H9 (cell line): ENCODE measurements around the gene LITAF. TPM values are rescaled to one million over a fixed set of nuclear protein-coding genes. Genes with fewer than 3 reads are reported as not detected.
A peak's percentile ranks its signal among the peaks of the same experiment; 100 is the strongest.
"Not testable (repeated sequence)": the region's sequence is repeated elsewhere in the genome, so short reads cannot be mapped to it uniquely, and the experiment has no call there.

Source experiments
- DNase-seq: peaks from one replicate; pipeline ENCODE4 v3.0.0-alpha.2; 2017
- H2AFZ ChIP-seq: one replicate; pipeline ENCODE4 v1.6.1; 2013; ENCODE audit warnings: mild to moderate bottlenecking, low read length, control low read depth, moderate library complexity
- H2AK5ac ChIP-seq: 2 replicates; pipeline ENCODE4 v1.6.1; 2013; ENCODE audit warnings: low read length, control low read depth, mixed read lengths; ENCODE audit not compliant: insufficient read length
- H2BK120ac ChIP-seq: one replicate; pipeline ENCODE4 v1.6.1; 2013; ENCODE audit warnings: low read depth, mild to moderate bottlenecking, low read length, control low read depth, inconsistent platforms; ENCODE audit not compliant: poor library complexity, severe bottlenecking
- H2BK12ac ChIP-seq: 2 replicates; pipeline ENCODE4 v1.6.1; 2013; ENCODE audit warnings: low read length, control low read depth, mixed read lengths, low read depth; ENCODE audit not compliant: insufficient read length
- H2BK15ac ChIP-seq: 2 replicates; pipeline ENCODE4 v1.6.1; 2013; ENCODE audit warnings: low read depth, low read length, control low read depth
- H2BK20ac ChIP-seq: one replicate; pipeline ENCODE4 v1.6.1; 2013; ENCODE audit warnings: low read depth, mild to moderate bottlenecking, low read length, control low read depth, inconsistent platforms; ENCODE audit not compliant: poor library complexity, severe bottlenecking
- H2BK5ac ChIP-seq: 2 replicates; pipeline ENCODE4 v1.6.1; 2013; ENCODE audit warnings: low read length, control low read depth, mixed read lengths; ENCODE audit not compliant: insufficient read length
- H3K14ac ChIP-seq: 2 replicates; pipeline ENCODE4 v1.6.1; 2013; ENCODE audit warnings: low read length, control low read depth; ENCODE audit not compliant: insufficient read depth
- H3K18ac ChIP-seq: 2 replicates; pipeline ENCODE4 v1.6.1; 2013; ENCODE audit warnings: low read depth, mild to moderate bottlenecking, mixed read lengths, low read length, control low read depth; ENCODE audit not compliant: insufficient read length
- H3K23ac ChIP-seq: 2 replicates; pipeline ENCODE4 v1.6.1; 2013; ENCODE audit warnings: low read length, control low read depth, mixed read lengths, low read depth; ENCODE audit not compliant: insufficient read length
- H3K23me2 ChIP-seq: 2 replicates; pipeline ENCODE4 v1.6.1; 2013; ENCODE audit warnings: low read depth, mild to moderate bottlenecking, mixed read lengths, low read length, control low read depth; ENCODE audit not compliant: insufficient read length, poor library complexity, severe bottlenecking
- H3K27ac ChIP-seq: 2 replicates; pipeline ENCODE4 v1.5.1; 2013; ENCODE audit warnings: low read length, control low read depth, mixed read lengths, low read depth; ENCODE audit not compliant: insufficient read length
- H3K27me3 ChIP-seq: 2 replicates; pipeline ENCODE4 v1.6.1; 2013; ENCODE audit warnings: low read length, control low read depth, inconsistent platforms; ENCODE audit not compliant: insufficient read depth
- H3K4ac ChIP-seq: 2 replicates; pipeline ENCODE4 v1.6.1; 2013; ENCODE audit warnings: low read depth, mild to moderate bottlenecking, control low read depth, inconsistent platforms, low read length, moderate library complexity
- H3K4me1 ChIP-seq: 2 replicates; pipeline ENCODE4 v1.6.1; 2013; ENCODE audit warnings: low read length, control low read depth, inconsistent platforms; ENCODE audit not compliant: insufficient read depth
- H3K4me2 ChIP-seq: 2 replicates; pipeline ENCODE4 v1.6.1; 2013; ENCODE audit warnings: low read length, control low read depth, mixed read lengths; ENCODE audit not compliant: insufficient read length, insufficient read depth
- H3K56ac ChIP-seq: 2 replicates; pipeline ENCODE4 v1.6.1; 2013; ENCODE audit warnings: low read depth, mild to moderate bottlenecking, mixed read lengths, low read length, control low read depth; ENCODE audit not compliant: insufficient read length
- H3K79me1 ChIP-seq: 2 replicates; pipeline ENCODE4 v1.6.1; 2013; ENCODE audit warnings: low read depth, mild to moderate bottlenecking, moderate library complexity, low read length, control low read depth, inconsistent platforms; ENCODE audit not compliant: insufficient read depth, poor library complexity, severe bottlenecking
- H3K79me2 ChIP-seq: 2 replicates; pipeline ENCODE4 v1.6.1; 2013; ENCODE audit warnings: low read length, control low read depth, inconsistent platforms; ENCODE audit not compliant: insufficient read depth
- H3K9ac ChIP-seq: 2 replicates; pipeline ENCODE4 v1.6.1; 2013; ENCODE audit warnings: low read length, control low read depth, mixed read lengths; ENCODE audit not compliant: insufficient read length; ENCODE audit errors: extremely low read depth
- H3K9me3 ChIP-seq: one replicate; pipeline ENCODE4 v1.6.1; 2013; ENCODE audit warnings: low read depth, low read length, inconsistent platforms; ENCODE audit not compliant: control insufficient read depth
- H3T11ph ChIP-seq: one replicate; pipeline ENCODE4 v1.6.1; 2013; ENCODE audit warnings: mild to moderate bottlenecking, low read length, control low read depth, inconsistent platforms
- H4K20me1 ChIP-seq: one replicate; pipeline ENCODE4 v1.6.1; 2013; ENCODE audit not compliant: control insufficient read depth, insufficient read length, insufficient read depth
- H4K5ac ChIP-seq: 2 replicates; pipeline ENCODE4 v1.6.1; 2013; ENCODE audit warnings: low read depth, mild to moderate bottlenecking, mixed read lengths, low read length, control low read depth; ENCODE audit not compliant: insufficient read length
- H4K8ac ChIP-seq: replicated peaks from 2 replicates; pipeline ENCODE4 v1.6.1; 2013; ENCODE audit warnings: low read length, control low read depth, mixed read lengths, low read depth; ENCODE audit not compliant: insufficient read length
- H4K91ac ChIP-seq: 2 replicates; pipeline ENCODE4 v1.6.1; 2013; ENCODE audit warnings: low read depth, mild to moderate bottlenecking, moderate library complexity, mixed read lengths, low read length, control low read depth; ENCODE audit not compliant: insufficient read length
- H3K27ac Mint-ChIP-seq, 3 experiments: 2 replicates in 2 of 3; 3 replicates in 1 of 3; pipeline ENCODE4 v1.8.0; 2020 to 2021; ENCODE audit warnings: mixed read lengths in 3 of 3, mild to moderate bottlenecking in 1 of 3, moderate library complexity in 1 of 3
- H3K27me3 Mint-ChIP-seq: 2 replicates; pipeline ENCODE4 v1.8.0; 2021; ENCODE audit warnings: low read depth, mild to moderate bottlenecking, moderate library complexity, mixed read lengths
- H3K36me3 Mint-ChIP-seq, 3 experiments: 2 replicates in 2 of 3; 3 replicates in 1 of 3; pipeline ENCODE4 v1.8.0; 2020 to 2021; ENCODE audit warnings: low read depth in 3 of 3, mixed read lengths in 3 of 3; ENCODE audit not compliant: insufficient read depth in 1 of 3
- H3K4me1 Mint-ChIP-seq, 2 experiments: 2 replicates each; pipeline ENCODE4 v1.8.0; 2020; ENCODE audit warnings: mixed read lengths in 2 of 2
- H3K4me3 Mint-ChIP-seq, 2 experiments: 2 replicates in 1 of 2; 3 replicates in 1 of 2; pipeline ENCODE4 v1.8.0; 2020 to 2021; ENCODE audit warnings: mild to moderate bottlenecking in 2 of 2, mixed read lengths in 2 of 2, moderate library complexity in 1 of 2
- H3K9me3 Mint-ChIP-seq, 2 experiments: 2 replicates in 1 of 2; 3 replicates in 1 of 2; pipeline ENCODE4 v1.8.0; 2020; ENCODE audit warnings: mild to moderate bottlenecking in 2 of 2, mixed read lengths in 2 of 2, moderate library complexity in 1 of 2
- WGBS: extraction: QIAGEN DNeasy Blood & Tissue Kit; methylation state at CpG from one replicate; pipeline ENCODE4 v1.1.7; 2013; ENCODE audit warnings: missing lambda C conversion rate, low lambda C conversion rate, mixed read lengths; ENCODE audit not compliant: insufficient read length; ENCODE audit errors: extremely low coverage; 5-methylcytosine and 5-hydroxymethylcytosine counted together
- total RNA-seq: library from RNA; stranded (reverse); gene quantifications from 2 replicates; pipeline ENCODE4 v1.2.1, GENCODE V29; 2021
- TF ChIP-seq, protein P1 (sequence below): fragments of 200-600 bp; sonication (generic); conservative IDR thresholded peaks from 3 replicates; pipeline ENCODE4 v1.8.0; 2021; ENCODE audit warnings: antibody characterized with exemption, mild to moderate bottlenecking

LITAF gene
- total RNA-seq, 1 experiment from 2014 or later, result 249 TPM

DNA sequence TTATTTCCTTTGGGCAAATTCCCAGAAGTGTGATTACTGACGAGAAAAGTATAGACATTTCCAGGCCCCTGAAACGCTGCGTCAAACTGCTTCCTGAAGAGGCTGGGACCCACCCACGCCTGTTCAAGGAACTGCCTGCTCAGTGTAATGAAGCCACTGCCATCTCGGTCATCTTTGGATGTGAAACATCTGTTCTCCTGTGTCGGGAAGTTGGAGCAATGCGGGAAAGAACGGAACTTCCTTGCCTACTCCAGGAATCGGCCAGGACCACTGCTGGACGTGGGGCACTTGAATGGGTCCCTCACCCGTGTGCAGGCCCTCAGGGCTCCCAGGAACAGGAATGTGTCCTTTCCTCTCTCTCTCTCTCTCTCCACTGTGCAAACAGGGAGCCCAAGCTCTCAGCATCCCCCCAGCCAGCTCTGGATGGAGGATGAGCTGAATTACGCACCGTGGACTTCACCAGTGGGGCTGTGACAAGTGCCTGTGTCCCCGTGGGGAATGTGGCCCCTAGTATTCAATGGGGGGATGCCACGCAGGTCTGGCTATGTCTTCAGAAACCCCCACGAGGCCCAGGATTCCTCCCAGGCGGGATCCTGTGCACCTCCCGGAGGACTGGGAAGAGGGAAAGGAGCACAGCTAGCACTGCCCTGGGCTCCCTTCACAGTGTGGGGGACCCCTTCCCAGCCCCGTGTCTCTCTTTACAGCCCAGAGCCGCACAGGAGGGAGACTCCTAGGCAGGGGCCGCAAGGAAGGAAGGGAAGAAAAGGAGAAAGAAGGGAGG is 18.3 kb upstream of the LITAF start:
- H4K8ac ChIP-seq, result no peak overlapping the region
- H3K4me1 ChIP-seq, result no peaks in the 10 kb centered on the region
- Mint-ChIP-seq H3K4me1 (peaks cover 30 to 50% of the 10 kb centered on the region in 2 experiments), H3K4me3 (no peak overlapping the region), H3K27ac (peak overlapping the region in 1 of 3 experiments; percentile 70; a peak in 4 of 7 replicates), H3K36me3 (no peaks in the 10 kb centered on the region), H3K27me3 (peaks cover 1% of the 10 kb centered on the region; the same call in 1 of the 2 replicates), H3K9me3 (no peaks in the 10 kb centered on the region)
- H3K79me2 ChIP-seq, result no peaks in the 10 kb centered on the region
- H4K20me1 ChIP-seq, result no peaks in the 10 kb centered on the region
- no peak overlapping the region for H3K14ac ChIP-seq
- no peaks in the 10 kb centered on the region for H3K23me2 ChIP-seq
- no peak overlapping the region for H2BK20ac ChIP-seq
- H3K23ac ChIP-seq, result no peak overlapping the region
- H3K56ac ChIP-seq, result no peak overlapping the region
- H3K79me1 ChIP-seq, result no peaks in the 10 kb centered on the region
- no peak overlapping the region for H3K4me2 ChIP-seq
- H3K27ac ChIP-seq, result no peak overlapping the region
- H2AFZ ChIP-seq, result no peak overlapping the region
- H4K5ac ChIP-seq, result no peak overlapping the region
- WGBS, result no CpG with 5 or more reads among the region's 21 CpGs
- H3K18ac ChIP-seq, result no peak overlapping the region
- no peak overlapping the region for H2AK5ac ChIP-seq
- H3T11ph ChIP-seq, result no peak overlapping the region
- no peak overlapping the region for H3K4ac ChIP-seq
- no peak overlapping the region for H4K91ac ChIP-seq
- H2BK5ac ChIP-seq, result no peak overlapping the region
- TF ChIP-seq, protein P1, sequence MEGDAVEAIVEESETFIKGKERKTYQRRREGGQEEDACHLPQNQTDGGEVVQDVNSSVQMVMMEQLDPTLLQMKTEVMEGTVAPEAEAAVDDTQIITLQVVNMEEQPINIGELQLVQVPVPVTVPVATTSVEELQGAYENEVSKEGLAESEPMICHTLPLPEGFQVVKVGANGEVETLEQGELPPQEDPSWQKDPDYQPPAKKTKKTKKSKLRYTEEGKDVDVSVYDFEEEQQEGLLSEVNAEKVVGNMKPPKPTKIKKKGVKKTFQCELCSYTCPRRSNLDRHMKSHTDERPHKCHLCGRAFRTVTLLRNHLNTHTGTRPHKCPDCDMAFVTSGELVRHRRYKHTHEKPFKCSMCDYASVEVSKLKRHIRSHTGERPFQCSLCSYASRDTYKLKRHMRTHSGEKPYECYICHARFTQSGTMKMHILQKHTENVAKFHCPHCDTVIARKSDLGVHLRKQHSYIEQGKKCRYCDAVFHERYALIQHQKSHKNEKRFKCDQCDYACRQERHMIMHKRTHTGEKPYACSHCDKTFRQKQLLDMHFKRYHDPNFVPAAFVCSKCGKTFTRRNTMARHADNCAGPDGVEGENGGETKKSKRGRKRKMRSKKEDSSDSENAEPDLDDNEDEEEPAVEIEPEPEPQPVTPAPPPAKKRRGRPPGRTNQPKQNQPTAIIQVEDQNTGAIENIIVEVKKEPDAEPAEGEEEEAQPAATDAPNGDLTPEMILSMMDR, result no peak
- no peak overlapping the region for H3K9ac ChIP-seq
- no peak overlapping the region for H2BK12ac ChIP-seq
- no peak overlapping the region for H2BK15ac ChIP-seq
- H2BK120ac ChIP-seq, result no peak overlapping the region
- H3K27me3 ChIP-seq, result no peaks in the 10 kb centered on the region
- no peaks in the 10 kb centered on the region for H3K9me3 ChIP-seq
- no peak for DNase-seq

DNA sequence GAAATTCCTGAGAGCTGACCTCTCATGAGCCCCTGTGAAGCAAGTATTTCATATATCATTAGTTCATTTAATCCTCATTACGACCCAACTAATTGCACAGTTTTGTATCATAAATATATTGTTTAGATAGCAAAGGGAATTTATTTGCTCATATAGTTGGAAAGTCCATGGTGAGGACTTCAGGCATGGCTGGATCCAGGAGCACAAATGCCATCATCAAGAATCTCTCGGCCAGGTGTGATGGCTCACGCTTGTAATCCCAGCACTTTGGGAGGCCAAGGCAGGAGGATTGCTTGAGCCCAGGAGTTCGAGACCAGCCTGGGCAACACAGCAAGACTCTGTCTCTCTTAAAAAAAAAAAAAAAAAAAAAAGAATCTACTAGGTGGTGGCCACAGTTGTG is 17.6 kb upstream of the LITAF start:
- not testable (repeated sequence) for H3K4me1 ChIP-seq, H3K56ac ChIP-seq, H3K14ac ChIP-seq, H2AFZ ChIP-seq, H2AK5ac ChIP-seq, H3K23ac ChIP-seq, H3K4ac ChIP-seq, H2BK120ac ChIP-seq, H3K23me2 ChIP-seq, H4K91ac ChIP-seq, H3K79me2 ChIP-seq, DNase-seq, H3K27ac Mint-ChIP-seq, H3K9me3 ChIP-seq, H2BK20ac ChIP-seq, H3K36me3 Mint-ChIP-seq, H3K18ac ChIP-seq, H3K9me3 Mint-ChIP-seq, H3K4me3 Mint-ChIP-seq, H4K5ac ChIP-seq, H3K4me2 ChIP-seq, H4K20me1 ChIP-seq, H2BK5ac ChIP-seq, H3T11ph ChIP-seq, H3K27me3 Mint-ChIP-seq, H3K27me3 ChIP-seq, H2BK12ac ChIP-seq, H3K79me1 ChIP-seq, H2BK15ac ChIP-seq, H3K27ac ChIP-seq, H3K9ac ChIP-seq, H4K8ac ChIP-seq
- no CpG with 5 or more reads among the region's 4 CpGs for WGBS
- H3K4me1 Mint-ChIP-seq, result peaks cover 24 to 43% of the 10 kb centered on the region in 2 experiments
